ENCODE data around the gene MAEA.
"Not testable (repeated sequence)": the region's sequence is repeated elsewhere in the genome, so short reads cannot be mapped to it uniquely, and the experiment has no call there.

MAEA gene

DNA sequence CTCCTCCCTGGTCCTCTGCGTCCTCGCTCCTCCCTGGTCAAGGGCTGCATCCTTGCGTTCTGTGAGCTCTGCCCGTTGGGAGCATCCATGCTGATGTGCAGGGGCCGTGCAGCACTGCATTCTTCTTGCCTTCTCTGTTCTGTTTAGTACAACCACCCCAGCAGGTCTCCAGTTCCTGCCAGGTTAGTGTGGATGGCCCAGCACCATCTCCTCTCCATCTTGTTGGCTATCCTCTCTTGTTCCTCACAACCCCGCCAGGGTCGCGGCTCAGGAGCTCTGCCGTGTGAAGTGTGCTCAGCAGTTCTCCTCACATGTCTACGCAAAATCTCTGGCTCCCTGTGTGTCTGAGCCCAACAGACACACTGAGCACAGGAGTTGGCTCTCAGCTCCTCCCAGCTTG, 10.4 kb upstream of the MAEA start:
- no peak for DNase-seq (ENCODE audit: low spot score)

GRCh38 chr4:1283711-1284110, 6.0 kb upstream of the MAEA start:
- no peak for DNase-seq (ENCODE audit: low spot score)

DNA sequence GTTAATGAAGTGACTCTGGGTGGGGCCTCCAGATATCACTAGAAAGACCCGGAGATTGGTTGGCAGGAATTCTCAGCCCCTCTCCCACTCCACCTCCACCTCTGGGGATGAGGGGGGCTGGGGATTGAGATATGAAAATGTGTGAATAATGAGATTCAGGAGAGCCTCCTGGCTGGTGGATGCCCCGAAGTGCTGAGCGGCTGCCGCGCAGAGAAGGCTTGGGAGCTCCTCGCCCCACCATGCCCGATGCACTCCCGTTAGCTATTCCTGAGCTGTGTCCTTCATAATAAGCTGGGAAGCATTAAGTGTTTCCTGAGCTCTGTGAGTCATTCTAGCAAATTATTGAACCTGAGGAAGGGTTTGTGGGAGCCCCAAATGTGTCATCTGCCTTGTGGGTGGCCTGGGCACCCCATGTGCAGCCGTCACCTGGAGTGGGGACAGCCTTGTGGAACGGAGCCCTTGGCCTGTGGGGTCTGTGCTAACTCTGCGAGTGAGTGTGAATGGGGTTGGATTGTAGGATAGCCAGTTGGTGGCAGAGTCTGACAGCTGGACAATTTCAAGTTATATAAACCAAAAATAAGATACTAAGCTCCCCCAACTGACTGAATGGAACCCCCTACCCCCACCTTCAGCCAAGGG, 4.4 kb upstream of the MAEA start:
- no peak for DNase-seq (ENCODE audit: low spot score)

DNA sequence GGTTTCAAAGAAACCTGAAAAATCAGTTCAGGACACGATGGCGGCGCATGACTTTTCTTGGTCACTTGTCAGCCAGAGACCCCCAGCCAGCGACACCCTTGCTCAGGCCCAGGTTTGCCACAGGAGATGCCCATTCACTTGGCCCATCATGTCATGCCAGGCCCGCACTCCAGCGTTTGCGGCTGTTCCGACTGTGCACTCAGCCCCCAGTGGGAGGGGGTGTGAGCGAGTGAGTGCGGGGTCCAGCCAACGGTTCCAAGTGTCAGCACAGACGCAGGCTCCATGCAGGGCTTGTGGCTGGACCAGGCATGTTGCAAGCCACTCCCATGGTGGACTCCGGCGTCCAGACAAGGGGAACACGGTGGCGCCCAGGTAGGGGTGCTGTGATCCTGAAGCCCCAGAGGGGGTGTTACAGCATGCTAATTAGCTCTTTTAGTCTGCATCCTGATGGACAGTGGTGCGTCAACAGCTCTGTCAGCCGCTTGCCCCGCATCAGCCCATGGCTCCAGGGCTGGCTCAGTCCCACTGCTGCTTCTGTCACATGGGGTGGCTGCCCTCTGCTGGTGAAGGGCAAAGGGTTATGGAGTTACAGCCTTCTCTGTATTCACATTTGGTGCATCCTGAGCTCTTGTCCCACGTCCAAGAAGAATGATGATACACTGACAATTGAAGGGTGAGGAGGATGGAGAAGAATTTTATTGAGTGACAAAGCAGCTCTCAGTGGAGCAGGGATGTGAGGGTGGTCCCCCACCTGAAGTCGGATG, 3.7 kb upstream of the MAEA start:
- no peak for DNase-seq (ENCODE audit: low spot score)

- no peak for DNase-seq (ENCODE audit: low spot score)
Measured at GRCh38 chr4:1288786-1289185, 905 bp upstream of the MAEA start.

GRCh38 chr4:1290165-1290977, 680 bp downstream of the MAEA start:
- no peak for DNase-seq (ENCODE audit: low spot score)

DNA sequence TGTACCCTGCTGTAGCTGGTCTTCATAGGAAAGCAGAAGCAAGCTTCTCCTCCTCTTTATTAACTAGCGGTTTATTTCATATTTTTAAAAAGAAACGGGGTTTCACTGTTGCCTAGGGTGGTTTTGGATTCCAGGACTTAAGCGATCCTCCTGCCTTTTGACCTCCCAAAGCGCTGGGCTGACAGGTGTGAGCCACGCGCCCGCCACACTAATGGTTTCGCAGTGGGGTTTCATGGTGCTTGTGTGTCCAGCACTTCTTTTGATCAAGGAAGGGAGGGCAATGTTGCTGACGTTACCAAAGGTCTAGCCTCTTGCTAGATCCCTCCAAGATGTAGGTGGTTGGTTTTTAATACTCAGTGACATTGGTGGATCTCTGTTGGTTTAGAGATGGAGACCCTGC, 1.4 kb downstream of the MAEA start:
- no peak for DNase-seq (ENCODE audit: low spot score)

GRCh38 chr4:1291996-1292702, 2.5 kb downstream of the MAEA start:
- DNase-seq (ENCODE audit: low spot score): no peak

DNA sequence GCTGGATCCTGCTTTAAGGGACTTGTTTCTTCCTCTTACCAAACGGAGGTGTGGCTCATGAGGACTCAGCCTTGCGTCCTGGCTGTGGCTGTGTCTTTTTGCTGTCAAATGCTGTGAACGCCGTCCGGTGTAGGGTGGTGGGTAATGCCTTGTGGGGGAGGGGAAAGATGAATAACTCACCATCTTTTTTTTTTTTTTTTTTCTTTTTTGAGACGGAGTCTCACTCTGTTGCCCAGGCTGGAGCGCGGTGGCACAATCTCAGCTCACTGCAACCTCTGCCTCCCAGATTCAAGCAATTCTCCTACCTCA, 3.0 kb downstream of the MAEA start:
- not testable (repeated sequence) for DNase-seq (ENCODE audit: low spot score)

GRCh38 chr4:1293531-1293941, 3.8 kb downstream of the MAEA start:
- DNase-seq (ENCODE audit: low spot score): no peak

- no peak for DNase-seq (ENCODE audit: low spot score)
Measured at GRCh38 chr4:1293991-1294390, 4.3 kb downstream of the MAEA start.

- DNase-seq (ENCODE audit: low spot score): no peak
Measured at GRCh38 chr4:1294424-1294823, 4.7 kb downstream of the MAEA start.

- DNase-seq (ENCODE audit: low spot score): no peak
Measured at GRCh38 chr4:1294891-1295290, 5.2 kb downstream of the MAEA start.

- DNase-seq (ENCODE audit: low spot score): no peak
Measured at GRCh38 chr4:1295405-1296055, 5.8 kb downstream of the MAEA start.

DNA sequence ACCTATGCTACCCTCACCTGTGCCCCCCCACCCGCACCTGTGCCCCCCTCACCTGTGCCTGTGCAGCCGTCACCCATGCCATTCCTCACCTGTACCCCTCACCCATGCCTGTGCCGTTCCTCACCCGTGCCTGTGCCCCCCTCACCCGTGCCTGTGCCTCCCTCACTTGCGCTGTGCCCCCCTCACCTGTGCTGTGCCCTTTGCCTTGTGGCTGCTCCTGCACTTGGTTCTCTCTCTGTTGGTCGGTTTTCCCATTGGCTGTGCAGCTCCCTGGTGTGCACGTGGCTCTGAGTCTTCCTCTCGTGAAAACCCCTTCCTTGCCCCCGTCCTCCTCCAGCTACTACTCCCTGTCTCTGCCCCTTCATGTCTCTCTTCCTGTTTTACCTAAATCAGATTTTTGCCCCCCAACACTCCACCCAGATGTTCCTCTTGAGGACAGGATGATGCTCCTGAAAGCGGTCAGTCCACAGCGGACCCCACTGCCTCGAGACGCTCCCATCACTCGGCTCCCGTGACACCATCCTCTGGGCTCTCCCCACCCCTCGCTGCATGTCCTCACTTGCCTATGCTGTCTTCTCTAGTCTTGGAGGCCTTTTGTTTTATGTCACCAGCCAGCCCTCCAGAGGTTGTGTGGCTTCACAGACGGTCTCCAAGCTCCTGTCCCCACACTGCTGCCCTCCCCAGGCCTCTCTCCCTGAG, 6.8 kb downstream of the MAEA start:
- DNase-seq (ENCODE audit: low spot score): no peak

DNA sequence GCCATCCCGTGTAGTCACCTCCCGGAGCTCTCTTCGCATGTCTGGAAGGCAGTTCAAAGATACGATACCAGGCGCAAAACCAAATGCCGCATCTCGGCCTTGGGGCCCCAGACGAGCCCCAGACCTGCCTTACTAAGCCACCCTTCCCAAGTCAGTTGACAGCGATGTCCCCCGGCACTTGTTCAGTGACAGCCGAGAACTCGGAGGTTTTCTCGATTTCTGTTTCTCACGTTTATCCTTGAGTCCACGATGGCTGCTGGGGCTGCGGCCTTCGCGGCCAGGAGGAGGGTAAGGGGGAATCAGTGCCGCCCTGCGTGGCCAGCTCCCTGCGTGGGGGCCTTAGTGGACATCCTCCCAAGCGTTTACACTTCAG, 7.3 kb downstream of the MAEA start:
- no peak for DNase-seq (ENCODE audit: low spot score)

DNA sequence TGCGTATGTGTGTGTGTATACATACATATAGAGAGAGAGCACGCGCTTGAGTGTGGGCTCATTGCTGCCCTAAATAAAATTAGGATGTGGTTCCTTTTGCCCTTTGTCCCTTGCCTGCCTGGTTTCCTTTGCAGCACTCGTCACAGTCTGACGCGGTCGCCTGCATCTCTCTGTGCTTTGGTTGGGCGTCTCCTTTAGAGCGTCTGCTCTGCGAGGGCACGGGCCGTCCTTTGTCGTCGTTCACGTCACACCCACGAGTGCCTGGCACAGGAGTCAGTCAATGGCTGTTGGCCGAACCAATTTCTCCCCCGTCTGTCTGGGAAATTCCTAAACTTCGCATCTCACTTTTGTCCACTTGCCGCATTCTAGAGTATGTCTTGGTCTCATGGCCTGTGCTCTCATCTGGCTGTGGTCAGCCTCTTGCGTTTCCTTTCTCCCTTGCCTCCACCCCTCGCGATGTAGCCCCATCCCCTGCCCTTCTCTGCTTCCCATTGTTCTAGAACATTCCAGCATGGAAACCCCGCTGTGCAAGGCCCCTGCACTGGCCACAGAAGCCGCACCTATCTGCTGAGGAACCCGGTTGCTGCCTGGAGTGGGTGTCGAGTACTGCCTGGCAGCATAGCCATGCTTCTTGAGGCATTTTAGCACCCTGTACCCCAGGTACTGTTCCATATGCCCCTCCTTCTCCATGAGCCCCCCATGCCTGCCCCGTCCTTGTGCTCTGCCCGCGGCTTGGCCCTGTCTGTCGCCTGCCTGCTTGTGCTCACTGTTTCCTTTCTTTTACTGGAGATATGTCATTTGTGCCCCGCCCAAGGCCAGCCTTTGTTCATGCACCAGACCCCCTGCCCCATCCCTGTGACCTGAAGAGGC, 8.0 kb downstream of the MAEA start:
- DNase-seq (ENCODE audit: low spot score): no peak

- DNase-seq (ENCODE audit: low spot score): no peak
Measured at GRCh38 chr4:1298461-1298860, 8.8 kb downstream of the MAEA start.

GRCh38 chr4:1299301-1299860, 9.7 kb downstream of the MAEA start:
- no peak for DNase-seq (ENCODE audit: low spot score)
